Activated CD8-positive, alpha-beta memory T cell treated with anti-CD3 and anti-CD28 coated beads, Interleukin-2, amount 50 U/mL, for 1 hour (primary cell): ENCODE measurements around the gene NDOR1.
"Not testable (repeated sequence)": the region's sequence is repeated elsewhere in the genome, so short reads cannot be mapped to it uniquely, and the experiment has no call there.

ENCODE experiments used
- DNase-seq: peaks from one replicate; pipeline ENCODE4 v3.0.0-alpha.2; 2020; ENCODE audit errors: extremely low read depth

The NDOR1 gene

DNA sequence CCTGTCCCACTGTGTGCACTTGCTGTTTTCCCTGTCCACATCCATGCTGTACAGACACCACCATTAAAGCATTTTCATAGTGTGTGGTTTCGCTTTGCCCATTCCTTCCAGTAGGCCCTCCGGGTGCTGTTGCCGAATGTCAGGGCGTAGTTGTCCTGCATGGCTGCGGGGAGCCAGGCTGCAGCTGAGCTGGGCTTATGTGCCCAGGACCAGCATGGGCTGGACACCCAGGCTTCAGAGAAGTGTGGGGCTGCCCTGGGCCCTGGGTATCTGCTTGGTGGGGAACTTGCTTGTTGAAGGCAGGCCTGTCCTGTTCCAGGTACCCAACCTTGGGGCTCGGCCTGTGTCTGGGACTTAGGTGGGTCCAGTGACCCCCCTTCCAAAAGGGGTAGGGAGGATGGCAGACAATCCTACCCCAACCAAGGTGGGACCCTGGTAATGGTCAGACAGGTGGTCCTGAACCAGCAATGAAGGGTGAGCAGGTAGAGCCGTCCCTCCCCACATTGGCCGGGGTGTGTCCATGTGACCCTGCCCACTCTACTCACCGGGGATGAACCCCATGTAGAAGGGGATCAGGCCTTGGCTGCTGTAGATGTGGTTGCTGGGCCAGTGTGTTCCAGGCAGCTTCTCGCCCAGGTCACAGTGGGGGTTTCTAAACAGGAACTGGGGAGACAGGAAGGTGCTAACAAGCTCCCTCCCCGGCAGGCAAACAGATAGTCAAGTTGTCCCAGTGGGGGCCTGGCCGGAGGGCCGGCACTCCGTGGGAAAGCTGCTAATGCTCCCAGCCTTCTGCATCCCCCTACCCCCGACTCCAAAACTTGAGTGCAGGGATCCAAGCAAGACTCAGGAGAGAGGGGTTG is 38.4 kb downstream of the NDOR1 start:
- no peak for DNase-seq

DNA sequence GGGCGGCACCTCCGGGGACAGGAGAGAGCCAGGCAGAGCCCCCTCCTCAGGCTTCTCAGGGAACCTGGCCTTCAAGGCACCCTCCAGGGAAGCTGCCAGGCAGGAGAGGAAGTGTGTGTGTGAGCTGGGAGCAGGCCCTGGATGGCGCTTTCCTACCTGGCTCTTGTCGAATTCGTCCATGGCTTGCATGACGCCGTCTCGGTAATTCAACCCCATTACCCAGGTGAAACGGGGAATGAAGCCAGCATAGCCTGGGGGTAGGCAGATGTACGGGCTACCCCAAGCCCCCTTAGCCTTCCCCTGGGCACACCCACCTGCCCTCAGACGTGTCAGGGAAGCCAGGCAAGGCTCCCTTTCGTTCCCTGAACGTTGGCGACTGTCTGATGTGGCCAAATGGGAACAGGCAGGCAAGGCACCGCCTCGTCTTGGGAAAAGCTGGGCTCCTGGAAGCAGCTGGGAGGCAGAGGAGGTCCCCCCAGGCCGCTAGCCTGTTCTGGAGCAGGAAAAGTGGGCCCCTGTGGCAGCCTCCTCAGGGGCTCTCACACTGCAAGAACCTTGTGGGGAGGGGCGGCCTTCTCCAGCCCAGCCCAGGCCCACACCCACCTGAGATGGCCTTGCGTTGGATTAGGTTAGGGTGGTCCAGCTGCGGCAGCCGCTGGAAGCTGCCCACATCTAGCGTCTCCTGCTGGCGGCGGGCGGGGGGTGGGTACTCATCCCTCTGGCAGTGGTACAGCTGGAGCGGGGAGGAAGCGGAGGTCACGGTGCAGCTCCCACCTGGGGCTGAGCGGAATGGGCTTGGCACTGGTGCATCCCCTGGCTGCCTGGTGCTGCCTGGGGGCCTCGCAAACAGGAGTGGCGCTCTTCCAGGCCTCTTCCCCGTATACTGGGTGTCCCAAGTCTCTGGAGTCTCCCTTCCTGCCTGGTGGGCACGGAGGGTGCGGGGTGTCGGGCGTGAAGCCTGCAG is 39.3 kb downstream of the NDOR1 start:
- no peak for DNase-seq

DNA sequence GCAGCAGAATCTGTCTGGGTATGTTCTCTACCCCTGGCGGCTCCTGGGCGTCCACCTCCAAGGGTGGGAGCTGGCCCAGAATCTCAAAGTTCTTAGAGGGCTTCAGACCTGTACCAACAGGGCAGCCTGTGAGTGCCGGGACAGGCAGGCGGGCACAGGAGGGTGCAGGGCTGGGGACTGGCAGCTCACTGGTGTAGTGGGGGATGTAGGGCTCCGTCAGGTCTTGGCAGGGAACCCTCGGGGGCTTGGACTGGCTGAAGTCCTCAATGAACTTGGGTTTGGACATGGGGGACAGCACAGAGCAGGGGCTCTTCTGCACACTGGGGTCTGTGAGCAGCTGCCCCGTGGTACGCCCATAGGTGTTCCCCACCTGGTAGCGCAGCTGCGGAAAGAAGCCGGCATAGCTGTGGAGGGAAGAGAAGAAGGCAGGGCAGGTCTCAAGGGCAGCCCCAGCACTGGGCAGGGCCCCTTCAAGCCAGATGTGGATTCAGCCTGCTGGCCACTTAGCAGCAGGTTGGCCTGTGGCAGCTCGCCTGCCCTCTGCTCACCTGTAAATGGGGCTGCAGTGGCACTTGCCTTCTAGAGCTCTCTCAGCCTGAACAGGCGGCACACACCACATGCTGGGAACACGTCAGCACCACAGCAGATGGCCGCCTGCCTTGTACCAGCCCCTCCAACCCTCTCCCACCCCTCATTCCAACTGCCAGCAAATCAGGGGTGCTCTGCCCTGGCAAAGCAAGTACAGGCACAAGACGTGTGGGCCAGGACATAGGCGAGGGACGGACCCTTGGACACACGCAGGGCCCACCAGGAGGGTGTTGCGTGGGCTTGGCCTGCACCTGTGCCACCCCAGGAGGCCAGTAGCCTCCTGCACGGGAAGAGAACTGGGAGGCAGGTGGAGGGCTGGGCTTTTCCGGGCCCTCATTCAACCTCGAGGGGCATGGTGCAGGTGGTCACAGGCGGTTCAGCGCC is 40.2 kb downstream of the NDOR1 start:
- DNase-seq, result no peak

DNA sequence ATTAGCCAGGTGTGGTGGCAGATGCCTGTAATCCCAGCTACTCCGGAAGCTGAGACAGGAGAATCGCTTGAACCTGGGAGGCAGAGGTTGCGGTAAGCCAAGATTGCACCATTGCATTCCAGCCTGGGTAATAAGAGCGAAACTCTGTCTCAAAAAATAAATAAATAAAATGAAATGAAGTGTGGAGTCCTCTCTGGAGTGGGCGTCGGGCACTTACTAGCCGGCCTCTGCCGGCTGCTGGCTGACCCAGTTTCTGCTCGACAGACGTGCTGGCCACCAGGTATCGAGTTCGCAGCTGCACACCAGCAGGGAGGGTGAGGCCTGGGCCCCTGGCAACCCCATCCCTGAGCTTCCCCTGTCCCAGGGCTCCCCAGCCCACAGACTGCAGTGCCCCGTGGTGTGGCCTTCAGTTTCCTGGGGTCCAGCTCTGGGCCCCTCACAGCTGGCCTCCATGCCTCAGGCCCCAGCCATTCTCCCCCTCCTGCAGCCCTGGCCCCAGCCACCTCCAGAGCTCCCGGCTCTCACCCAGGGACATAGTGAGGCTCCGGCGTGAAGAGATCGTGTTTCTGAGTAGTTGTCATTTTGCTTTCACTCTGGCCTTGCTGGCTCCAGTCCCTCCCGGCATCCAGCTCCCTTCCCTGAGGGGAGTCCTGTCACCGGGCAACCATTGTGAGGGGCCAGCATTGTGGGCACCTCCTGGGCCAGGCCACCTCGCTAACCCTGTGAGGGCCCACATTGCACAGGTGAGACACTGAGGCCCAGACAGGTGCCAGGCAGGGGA is 41.8 kb downstream of the NDOR1 start:
- no peak for DNase-seq

DNA sequence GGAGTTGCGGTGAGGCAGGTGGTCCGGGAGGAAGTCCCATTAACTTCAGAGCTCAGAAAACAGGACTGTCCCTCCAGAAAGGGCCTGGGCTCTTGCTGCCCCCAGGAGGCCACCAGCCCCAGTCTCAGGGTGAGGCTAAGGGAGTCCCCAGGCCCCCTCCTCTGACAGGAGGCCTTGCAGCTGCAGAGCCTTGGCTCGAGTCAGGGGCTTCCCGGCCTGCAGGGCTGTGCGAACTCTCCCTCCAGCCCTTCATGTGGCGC is 42.3 kb downstream of the NDOR1 start:
- no peak for DNase-seq

DNA sequence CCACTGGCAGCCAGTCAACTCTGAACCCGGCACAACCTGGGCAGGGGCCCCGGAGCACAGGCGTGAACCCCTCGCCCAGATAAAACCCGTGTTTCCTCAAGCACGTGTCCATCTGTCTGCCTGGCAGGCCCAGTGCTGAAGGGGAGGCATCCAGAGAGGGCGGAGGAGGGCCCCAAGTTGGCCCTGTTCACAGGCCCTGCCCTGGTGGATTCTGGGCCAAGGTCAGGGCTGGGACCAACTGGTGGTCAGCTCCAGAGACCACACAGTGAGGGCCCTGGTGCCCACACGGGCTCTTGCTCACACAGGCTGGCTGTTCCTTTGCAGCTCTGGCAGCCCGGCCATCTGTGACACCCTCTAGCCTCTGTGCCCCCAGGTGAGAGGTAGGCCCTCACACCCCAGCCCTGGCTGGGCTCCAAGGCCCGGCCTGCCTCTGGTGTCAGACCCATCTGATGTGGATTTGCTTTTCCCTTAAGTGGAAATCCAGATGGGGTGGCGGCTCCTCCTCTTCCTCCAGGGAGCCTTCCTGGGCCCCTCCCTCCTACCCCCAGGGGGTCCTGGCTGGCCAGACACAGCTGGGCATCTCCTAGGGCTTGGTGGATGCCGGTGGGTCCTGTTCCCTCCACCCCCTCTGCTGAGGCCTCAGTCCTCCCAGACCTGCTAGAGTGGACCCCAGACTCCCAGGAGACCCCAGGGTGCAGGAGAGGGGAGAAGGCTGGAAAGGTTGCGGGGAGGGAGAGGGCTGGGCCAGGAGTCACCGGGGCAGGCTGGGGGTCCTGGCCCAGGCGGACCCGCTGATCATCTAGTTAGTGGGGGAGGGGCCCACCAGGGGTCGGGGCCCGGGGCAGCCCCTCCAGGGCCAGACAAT is 45.1 kb downstream of the NDOR1 start:
- no peak for DNase-seq

DNA sequence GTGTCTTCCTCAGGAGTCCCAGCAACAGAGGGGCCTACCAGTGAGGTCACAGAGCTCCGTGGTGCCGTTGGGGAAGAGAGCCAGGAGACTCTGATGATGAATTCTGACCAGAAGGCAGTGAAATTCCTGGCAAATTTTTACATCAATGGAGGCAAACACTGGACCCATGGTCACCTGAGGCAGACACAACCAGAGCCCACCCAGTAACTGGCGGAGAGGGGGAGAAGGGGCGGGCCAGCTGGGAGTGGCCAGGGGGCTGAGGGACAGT is 45.6 kb downstream of the NDOR1 start, which contains the start of gene STPG3:
STPG3 (plus strand) TSS at position 93 of the 268 bp plus-strand sequence; CDS start at position 94, 1 bp downstream.
- DNase-seq, result no peak

DNA sequence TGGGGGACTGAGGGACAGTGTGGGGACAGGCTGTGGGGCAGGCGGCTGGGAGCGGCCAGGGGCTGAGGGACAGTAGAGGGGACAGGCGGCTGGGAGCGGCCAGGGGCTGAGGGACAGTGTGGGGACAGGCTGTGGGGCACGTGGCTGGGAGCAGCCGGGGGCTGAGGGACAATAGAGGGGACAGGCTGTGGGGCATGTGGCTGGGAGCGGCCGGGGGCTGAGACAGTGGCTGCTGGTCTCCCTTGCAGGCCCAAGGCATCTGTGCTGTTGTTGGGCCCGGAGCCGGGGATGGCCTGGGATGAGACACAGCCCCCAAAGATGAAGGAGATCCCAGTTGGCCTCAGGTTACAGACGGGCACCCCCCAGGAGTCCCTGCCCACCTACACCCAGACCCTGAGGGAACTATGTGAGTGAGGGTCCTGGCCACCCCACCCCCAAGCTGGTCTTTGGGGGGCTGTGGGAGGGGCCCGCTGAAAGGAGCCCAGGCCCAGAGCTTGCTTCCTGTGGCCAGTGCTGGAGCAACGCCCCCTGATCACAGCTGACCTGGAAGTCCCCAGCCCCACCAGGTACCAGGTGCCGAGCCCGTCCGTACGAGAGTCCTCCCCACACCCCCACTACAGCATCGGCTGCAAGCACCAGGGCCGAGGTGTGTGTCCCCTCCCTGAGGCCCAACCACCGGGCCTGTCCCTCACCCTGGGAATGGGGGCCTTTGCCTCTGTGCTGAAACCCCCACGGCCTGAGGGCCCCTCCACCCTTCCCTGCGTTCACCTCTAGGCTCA is 46.2 kb downstream of the NDOR1 start:
- DNase-seq, result no peak

DNA sequence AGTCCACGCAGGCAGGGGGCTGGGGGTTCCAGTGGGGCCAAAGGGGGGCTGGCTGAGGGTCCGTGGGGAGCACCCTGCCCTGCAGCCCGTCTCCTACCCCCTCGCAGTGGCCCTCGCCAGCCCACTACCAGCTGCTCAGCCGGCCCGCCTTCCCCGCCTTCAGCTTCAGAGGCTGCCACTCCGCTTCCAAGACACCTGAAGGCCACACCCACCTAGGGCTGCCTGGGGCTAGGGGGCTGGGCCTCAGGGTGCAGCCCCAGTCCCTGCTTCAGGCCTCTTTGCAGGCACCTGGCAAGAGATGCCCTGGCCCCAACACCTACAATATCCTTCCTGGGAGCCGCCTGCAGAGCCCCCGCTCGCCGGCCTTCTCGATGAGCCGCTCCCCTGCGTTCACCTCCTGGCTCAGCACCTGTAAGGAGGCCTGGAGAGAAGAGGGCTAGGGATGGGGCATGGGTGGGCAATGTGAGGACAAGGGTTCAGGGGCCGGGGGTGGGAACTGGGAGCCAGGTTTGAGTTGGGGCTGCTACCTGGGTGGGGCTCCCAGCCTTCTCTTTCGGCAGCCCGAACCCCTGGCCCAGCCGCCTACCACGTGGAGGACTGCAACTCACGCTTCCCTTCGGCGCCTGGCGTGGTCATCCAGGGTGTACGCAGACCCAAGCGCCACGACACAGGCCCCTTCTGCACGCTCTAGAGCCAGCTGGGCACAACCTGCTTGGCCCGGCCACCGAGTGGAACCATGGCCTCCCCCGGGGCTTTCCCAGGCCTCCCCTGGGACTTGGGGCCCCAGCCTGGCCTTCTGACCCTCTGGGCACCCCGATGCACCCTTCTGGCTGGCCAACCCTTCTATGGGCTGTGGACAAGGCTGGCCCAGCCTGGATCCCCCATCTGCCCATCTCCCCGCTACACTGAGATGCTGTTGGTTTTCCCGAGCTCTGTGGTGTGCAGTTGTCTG is 47.3 kb downstream of the NDOR1 start:
- DNase-seq, result no peak

DNA sequence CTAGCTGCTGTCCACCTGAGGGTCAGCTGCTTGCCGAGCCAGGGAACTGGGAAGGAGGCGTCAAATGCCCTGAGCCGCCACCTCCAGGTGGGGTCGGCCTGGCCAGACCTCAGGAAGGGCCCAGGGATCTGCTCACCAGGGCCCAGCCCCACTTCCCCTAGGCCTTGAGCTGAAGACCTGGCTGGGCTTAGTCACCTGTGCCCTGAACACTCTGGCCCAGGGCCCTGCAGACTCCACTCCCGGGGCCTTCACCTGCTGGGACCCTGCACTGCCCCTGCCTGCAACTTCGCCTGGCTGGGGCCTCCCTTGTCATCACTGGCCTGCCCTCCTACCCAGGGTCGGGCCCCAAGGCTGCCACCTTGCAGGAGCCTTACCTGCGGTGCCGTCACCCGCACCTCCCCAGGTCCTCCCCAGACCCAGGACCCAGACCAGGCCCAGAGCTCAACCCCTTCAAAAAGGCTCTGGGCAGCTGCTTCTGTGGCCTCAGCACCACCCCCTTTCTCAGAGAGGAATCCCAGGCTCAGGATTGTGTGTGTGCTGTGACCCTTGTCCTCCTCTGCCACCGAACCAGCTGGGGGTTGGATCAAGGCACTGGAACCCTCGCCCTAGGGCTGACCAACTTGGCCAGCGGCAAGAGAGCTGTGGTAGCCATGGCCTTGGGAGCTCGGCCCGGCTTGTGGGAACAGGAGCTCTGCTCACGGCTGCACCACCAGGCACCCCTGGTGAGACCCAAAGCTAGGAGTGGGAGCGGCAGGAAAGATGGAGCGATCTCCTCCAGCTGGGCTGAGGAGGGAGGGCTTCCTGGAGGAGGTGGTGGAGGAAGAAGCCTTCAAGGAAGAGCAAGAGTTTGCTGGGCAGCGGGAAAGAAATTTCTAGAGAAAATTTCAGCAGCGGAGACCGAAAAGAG is 48.5 kb downstream of the NDOR1 start:
- no peak for DNase-seq

DNA sequence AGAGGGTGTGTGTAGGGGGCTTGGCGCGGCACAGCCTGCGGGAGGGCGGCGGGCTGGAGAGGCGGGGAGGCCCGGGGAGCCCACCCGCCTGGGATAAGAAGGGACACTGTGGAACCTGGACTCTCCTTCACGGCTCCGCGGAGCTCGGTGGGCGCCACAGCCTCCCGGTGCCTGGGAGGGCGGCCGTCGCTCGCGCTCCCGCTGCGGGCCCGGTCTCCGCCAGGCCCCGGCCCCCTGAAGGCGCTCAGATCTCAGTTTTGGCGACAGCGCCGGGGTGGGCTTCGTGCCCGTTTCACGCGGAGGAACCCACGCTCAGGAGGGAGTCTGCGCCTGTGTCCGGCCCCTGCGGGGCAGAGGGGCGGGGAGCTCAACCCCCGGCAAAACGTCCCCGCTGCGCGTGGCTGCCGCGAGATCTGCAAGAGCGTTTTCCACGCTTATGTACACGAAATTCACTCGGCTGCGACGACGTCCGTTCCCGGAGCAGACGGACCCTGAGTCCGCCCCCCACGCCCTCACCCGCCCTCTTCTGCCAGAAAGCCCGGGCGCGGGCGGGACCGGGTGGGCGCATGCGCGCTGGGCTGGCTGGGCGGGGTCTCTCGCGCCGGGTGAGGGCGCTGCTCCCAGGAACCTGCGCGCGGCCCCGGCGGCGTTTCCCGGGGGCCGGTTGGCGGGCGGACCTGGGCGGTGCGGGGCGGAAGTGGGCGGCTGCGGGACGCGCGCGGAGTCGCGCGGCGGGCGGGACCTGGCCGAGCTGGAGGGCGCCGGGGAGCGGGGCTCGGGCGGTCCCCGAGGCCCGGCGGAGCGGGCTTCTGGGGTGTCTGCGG is 49.3 kb downstream of the NDOR1 start, which contains the start of gene NELFB:
NELFB (plus strand) TSS at position 704 of the 824 bp plus-strand sequence.
- peak; percentile 71 for DNase-seq

DNA sequence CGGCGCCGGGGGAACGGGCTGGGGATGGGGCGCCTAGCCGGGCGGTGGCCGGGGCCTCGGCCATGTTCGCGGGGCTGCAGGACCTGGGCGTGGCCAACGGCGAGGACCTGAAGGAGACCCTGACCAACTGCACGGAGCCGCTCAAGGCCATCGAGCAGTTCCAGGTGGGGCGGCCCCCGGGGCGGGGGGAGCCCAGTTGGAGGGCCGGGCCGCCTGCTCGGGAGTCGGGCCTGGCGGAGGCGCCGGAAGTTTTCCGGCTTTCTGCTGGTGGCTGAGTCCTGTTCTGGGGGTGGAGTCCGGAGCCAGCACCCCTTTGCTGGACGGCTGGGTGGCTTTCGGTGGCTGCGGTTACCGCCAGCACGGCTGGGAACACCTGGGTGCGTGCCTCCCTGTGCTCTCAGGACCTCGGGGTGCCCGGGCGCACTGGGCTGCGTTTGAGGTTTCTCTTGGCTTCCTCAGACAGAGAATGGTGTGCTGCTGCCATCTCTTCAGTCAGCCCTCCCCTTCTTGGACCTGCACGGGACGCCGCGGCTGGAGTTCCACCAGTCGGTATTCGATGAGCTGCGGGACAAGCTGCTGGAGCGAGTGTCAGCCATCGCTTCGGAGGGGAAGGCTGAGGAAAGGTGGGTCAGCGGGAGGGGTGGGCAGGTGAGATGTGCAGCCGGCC is 50.1 kb downstream of the NDOR1 start:
- DNase-seq, result no peak

DNA sequence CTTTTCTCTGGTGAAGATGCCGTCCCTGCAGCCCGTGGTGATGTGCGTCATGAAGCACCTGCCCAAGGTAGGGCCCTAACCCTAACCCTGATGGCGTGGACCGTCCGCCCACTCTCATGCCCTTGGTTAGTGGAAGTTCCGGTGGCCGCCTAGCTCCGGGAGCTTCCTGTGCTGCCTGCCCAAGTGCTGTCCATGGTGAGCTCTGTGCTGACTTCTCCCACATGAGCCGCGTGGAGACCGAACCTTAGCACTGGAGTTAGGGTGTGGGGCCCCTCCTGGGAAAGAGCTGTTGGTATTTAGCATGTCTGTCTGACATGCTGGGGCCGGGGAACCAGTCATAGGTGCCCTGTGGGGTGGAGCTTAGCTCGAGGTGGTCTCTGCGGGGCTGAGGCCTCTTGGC is 50.9 kb downstream of the NDOR1 start:
- no peak for DNase-seq

DNA sequence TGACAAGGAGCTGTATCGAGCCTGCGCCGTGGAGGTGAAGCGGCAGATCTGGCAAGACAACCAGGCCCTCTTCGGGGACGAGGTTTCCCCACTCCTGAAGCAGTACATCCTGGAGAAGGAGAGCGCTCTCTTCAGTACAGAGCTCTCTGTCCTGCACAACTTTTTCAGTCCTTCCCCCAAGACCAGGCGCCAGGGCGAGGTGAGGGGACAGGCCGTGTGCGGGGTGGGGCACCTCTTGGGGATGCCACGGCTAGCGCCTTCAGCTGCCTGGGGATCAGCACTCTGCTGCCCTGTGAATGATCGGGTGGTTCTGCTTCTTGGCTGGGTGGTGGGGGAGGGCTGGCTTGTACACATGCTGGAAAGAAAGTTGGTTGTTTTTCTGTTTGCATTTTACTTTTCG is 51.4 kb downstream of the NDOR1 start:
- DNase-seq, result no peak

DNA sequence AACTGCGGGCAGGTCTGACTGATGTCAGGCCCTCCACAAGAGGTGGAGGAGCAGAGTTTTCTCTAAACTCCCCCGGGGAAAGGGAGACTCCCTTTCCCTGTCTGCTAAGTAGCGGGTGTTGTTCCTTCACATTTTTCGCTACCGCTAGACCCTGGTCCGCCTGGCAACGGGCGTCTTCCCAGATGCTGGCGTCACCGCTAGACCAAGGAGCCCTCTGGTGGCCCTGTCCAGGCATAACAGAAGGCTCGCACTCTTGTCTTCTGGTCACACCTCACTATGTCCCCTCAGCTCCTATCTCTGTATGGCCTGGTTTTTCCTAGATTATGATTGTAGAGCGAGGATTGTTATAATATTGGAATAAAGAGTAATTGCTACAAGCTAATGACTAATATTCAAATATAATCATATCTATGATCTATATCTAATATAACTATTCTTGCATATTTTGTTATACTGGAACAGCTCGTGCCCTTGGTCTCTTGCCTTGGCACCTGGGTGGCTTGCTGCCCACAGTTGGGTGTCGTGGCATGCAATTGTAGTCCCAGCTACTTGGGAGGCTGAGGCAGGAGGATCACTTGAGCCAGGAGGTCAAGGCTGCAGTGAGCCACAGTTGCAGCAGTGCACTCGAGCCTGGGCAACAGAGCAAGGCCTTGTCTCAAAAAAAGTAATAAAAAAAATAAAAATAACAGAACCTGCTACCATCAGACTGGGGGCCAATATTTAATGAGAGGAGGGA is 56.8 kb downstream of the NDOR1 start:
- not testable (repeated sequence) for DNase-seq
